Fibroblast of lung (primary cell): ENCODE measurements around the gene HAUS1.
"Not testable (repeated sequence)": the region's sequence is repeated elsewhere in the genome, so short reads cannot be mapped to it uniquely, and the experiment has no call there.

ENCODE experiments used
- CTCF ChIP-seq, 2 donors: IDR thresholded peaks in 1 of 2; conservative IDR thresholded peaks in 1 of 2; 1 replicate in 1 of 2; 2 replicates in 1 of 2; pipeline ENCODE4 v1.5.1; 2011 to 2012; ENCODE audit warnings: low read length in 2 of 2, control low read depth in 1 of 2, inconsistent platforms in 1 of 2, low read depth in 1 of 2, mild to moderate bottlenecking in 1 of 2
- EZH2 ChIP-seq: IDR thresholded peaks from 2 replicates; pipeline ENCODE4 v1.5.1; 2012; ENCODE audit warnings: low read length, control low read depth, mild to moderate bottlenecking; ENCODE audit errors: missing control alignments

- not testable (repeated sequence) for TF ChIP-seq CTCF (conservative IDR thresholded peaks at IDR 0.05 in 1 of 2, IDR thresholded peaks at IDR 0.05 in 1 of 2; ENCODE audit: low read depth in 1 of 2, low read length in 2 of 2); EZH2
These were observed 56.7 kb downstream of the HAUS1 start for GRCh38 chr18:46160840-46161239.
